CD4-positive, alpha-beta memory T cell (primary cell): ENCODE measurements around the gene POLN. TPM values are rescaled to one million over a fixed set of nuclear protein-coding genes. Genes with fewer than 3 reads are reported as not detected.
"Not testable (repeated sequence)": the region's sequence is repeated elsewhere in the genome, so short reads cannot be mapped to it uniquely, and the experiment has no call there.

ENCODE experiments used
- CTCF ChIA-PET: fragments of 350-600 bp; sonication (Branson Sonifier 250); formaldehyde crosslinking; loops from one replicate; lab custom pipeline; 2021; ENCODE audit warnings: inconsistent platforms; ENCODE audit not compliant: partially characterized antibody; lab: Charles Lee
- POLR2A ChIA-PET: fragments of 350-600 bp; sonication (Branson Sonifier 250); formaldehyde crosslinking; loops from one replicate; lab custom pipeline; 2021; ENCODE audit not compliant: partially characterized antibody; lab: Charles Lee
- DNase-seq, 5 donors: peaks; one replicate each; pipeline versions ENCODE4 v3.0.0 to v3.0.0-alpha.2; 2020 to 2022; ENCODE audit warnings: mixed read lengths in 1 of 5
- H3K27ac ChIP-seq: one replicate; pipeline ENCODE4 v1.7.0; 2013; ENCODE audit warnings: low read depth, low read length
- H3K27me3 ChIP-seq: 2 replicates; pipeline ENCODE4 v1.7.0; 2013; ENCODE audit warnings: mild to moderate bottlenecking, low read length, moderate library complexity; ENCODE audit not compliant: insufficient read depth
- H3K36me3 ChIP-seq: 2 replicates; pipeline ENCODE4 v1.7.0; 2013; ENCODE audit warnings: mild to moderate bottlenecking, low read length, moderate library complexity; ENCODE audit not compliant: insufficient read depth
- H3K4me1 ChIP-seq: 2 replicates; pipeline ENCODE4 v1.7.0; 2013; ENCODE audit warnings: mild to moderate bottlenecking, low read length, moderate library complexity; ENCODE audit not compliant: insufficient read depth
- H3K4me3 ChIP-seq, 2 donors: one replicate each; pipeline ENCODE4 v1.7.0; 2013; ENCODE audit warnings: low read length in 2 of 2, mild to moderate bottlenecking in 1 of 2
- H3K9me3 ChIP-seq, 2 donors: one replicate each; pipeline ENCODE4 v1.7.0; 2013; ENCODE audit warnings: low read length in 2 of 2, control low read depth in 1 of 2; ENCODE audit not compliant: control insufficient read depth in 1 of 2
- H3K27ac Mint-ChIP-seq, 7 donors: one replicate each; pipeline ENCODE4 v1.8.0; 2020 to 2021; ENCODE audit warnings: mixed read lengths in 7 of 7, mild to moderate bottlenecking in 6 of 7, inconsistent platforms in 3 of 7, moderate library complexity in 3 of 7
- H3K27me3 Mint-ChIP-seq, 2 donors: one replicate each; pipeline ENCODE4 v1.8.0; 2020 to 2021; ENCODE audit warnings: mixed read lengths in 2 of 2
- H3K36me3 Mint-ChIP-seq, 2 donors: one replicate each; pipeline ENCODE4 v1.8.0; 2020 to 2021; ENCODE audit warnings: mixed read lengths in 2 of 2, inconsistent platforms in 1 of 2, mild to moderate bottlenecking in 1 of 2
- H3K4me1 Mint-ChIP-seq, 4 donors: one replicate each; pipeline ENCODE4 v1.8.0; 2020 to 2021; ENCODE audit warnings: mixed read lengths in 4 of 4, mild to moderate bottlenecking in 1 of 4
- H3K4me3 Mint-ChIP-seq, 8 donors: one replicate each; pipeline ENCODE4 v1.8.0; 2020 to 2021; ENCODE audit warnings: mixed read lengths in 8 of 8, mild to moderate bottlenecking in 7 of 8, moderate library complexity in 6 of 8, inconsistent platforms in 3 of 8
- H3K9me3 Mint-ChIP-seq, 8 donors: one replicate each; pipeline ENCODE4 v1.8.0; 2020 to 2021; ENCODE audit warnings: mixed read lengths in 8 of 8, mild to moderate bottlenecking in 5 of 8, inconsistent platforms in 3 of 8, moderate library complexity in 1 of 8
- intact Hi-C: fragments of 100-400 bp; cut with micrococcal nuclease; formaldehyde crosslinking; loops from one replicate; pipeline ENCODE4 v1.15.1; 2023
- polyA plus RNA-seq, 2 donors: library from polyadenylated mRNA; unstranded; fragments of 300-500 nt; fragmentation: Illumina TruSeq; gene quantifications; one replicate each; pipeline ENCODE4 v1.2.3, GENCODE V29; 2021
- total RNA-seq, 2 experiments: library from RNA; stranded (reverse); gene quantifications; one replicate each; pipeline ENCODE4 v1.2.3, GENCODE V29; 2021

Gene POLN
- total and polyA plus RNA-seq, 4 experiments from 2014 or later = 0.24 to 4.4 (median 2.8) TPM

- Histone ChIP-seq H3K9me3 (no peaks in the 10 kb centered on the region), H3K27me3 (no peaks in the 10 kb centered on the region), H3K4me1 (peaks cover 2% of the 10 kb centered on the region), H3K27ac (no peak overlapping the region), H3K36me3 (no peaks in the 10 kb centered on the region), H3K4me3 (no peak overlapping the region)
- intact Hi-C loops = no loop called here
- CTCF ChIA-PET = interaction anchor here (1.1 kb wide), 1 partner anchor 138 kb away, joined by 4 read pairs; no protein-coding TSS in a partner anchor
- H3K4me3 Mint-ChIP-seq = no peak overlapping the region
- H3K4me1 Mint-ChIP-seq = peaks cover 4 to 8% (median 7%) of the 10 kb centered on the region in 4 donors
- no peak overlapping the region for H3K27ac Mint-ChIP-seq
- DNase-seq = no peak
- POLR2A ChIA-PET = interaction anchor here (0.8 kb wide), 1 partner anchor 14 kb away, joined by 3 read pairs; the partner anchor contains the start of gene MXD4
- H3K27me3 Mint-ChIP-seq = no peaks in the 10 kb centered on the region
- H3K9me3 Mint-ChIP-seq = no peaks in the 10 kb centered on the region
- H3K36me3 Mint-ChIP-seq = peaks cover 6 to 7% of the 10 kb centered on the region in 2 donors
Measured at GRCh38 chr4:2275546-2276251, 33.8 kb upstream of the POLN start.

- H3K27me3 ChIP-seq, H3K9me3 Mint-ChIP-seq, H3K9me3 ChIP-seq, intact Hi-C loops, H3K27ac Mint-ChIP-seq, H3K4me3 Mint-ChIP-seq, H3K27me3 Mint-ChIP-seq, H3K27ac ChIP-seq, H3K4me1 ChIP-seq, H3K36me3 Mint-ChIP-seq, DNase-seq, CTCF ChIA-PET, H3K4me1 Mint-ChIP-seq, H3K36me3 ChIP-seq, H3K4me3 ChIP-seq, POLR2A ChIA-PET: not testable (repeated sequence)
Measured at GRCh38 chr4:2275044-2275397, 33.1 kb upstream of the POLN start.

- no peaks in the 10 kb centered on the region for H3K9me3 Mint-ChIP-seq
- H3K27me3 ChIP-seq = no peaks in the 10 kb centered on the region
- H3K4me3 ChIP-seq = no peak overlapping the region
- intact Hi-C loops = no loop called here
- peaks cover 10% of the 10 kb centered on the region in 2 donors for H3K36me3 Mint-ChIP-seq
- ChIA-PET CTCF (no interaction called here), POLR2A (no interaction called here)
- no peaks in the 10 kb centered on the region for H3K9me3 ChIP-seq
- peaks cover under 1 to 4% (median 3%) of the 10 kb centered on the region in 4 donors for H3K4me1 Mint-ChIP-seq
- no peak overlapping the region for H3K27ac ChIP-seq
- peak overlapping the region in 2 of 7 donors; percentile 8 to 47 for H3K27ac Mint-ChIP-seq
- DNase-seq = no peak
- H3K4me1 ChIP-seq = no peaks in the 10 kb centered on the region
- H3K4me3 Mint-ChIP-seq = no peak overlapping the region
- H3K27me3 Mint-ChIP-seq = no peaks in the 10 kb centered on the region
- no peaks in the 10 kb centered on the region for H3K36me3 ChIP-seq
Measured at GRCh38 chr4:2274320-2275043, 32.6 kb upstream of the POLN start.

- DNase-seq = no peak
- Histone ChIP-seq H3K27me3 (no peaks in the 10 kb centered on the region), H3K9me3 (no peaks in the 10 kb centered on the region), H3K27ac (no peak overlapping the region), H3K4me1 (no peaks in the 10 kb centered on the region), H3K36me3 (no peaks in the 10 kb centered on the region), H3K4me3 (no peak overlapping the region)
- Mint-ChIP-seq H3K4me1 (peaks cover 0 to 4% (median 3%) of the 10 kb centered on the region in 4 donors), H3K36me3 (peaks cover 10 to 11% of the 10 kb centered on the region in 2 donors), H3K27ac (no peak overlapping the region), H3K9me3 (no peaks in the 10 kb centered on the region), H3K4me3 (no peak overlapping the region), H3K27me3 (no peaks in the 10 kb centered on the region)
- CTCF ChIA-PET = no interaction called here
- intact Hi-C loops = no loop called here
- POLR2A ChIA-PET = interaction anchor here (1.2 kb wide), 1 partner anchor 11 kb away, joined by 4 read pairs; the partner anchor contains the start of gene MXD4
Measured at GRCh38 chr4:2273657-2274319, 31.9 kb upstream of the POLN start.

DNA sequence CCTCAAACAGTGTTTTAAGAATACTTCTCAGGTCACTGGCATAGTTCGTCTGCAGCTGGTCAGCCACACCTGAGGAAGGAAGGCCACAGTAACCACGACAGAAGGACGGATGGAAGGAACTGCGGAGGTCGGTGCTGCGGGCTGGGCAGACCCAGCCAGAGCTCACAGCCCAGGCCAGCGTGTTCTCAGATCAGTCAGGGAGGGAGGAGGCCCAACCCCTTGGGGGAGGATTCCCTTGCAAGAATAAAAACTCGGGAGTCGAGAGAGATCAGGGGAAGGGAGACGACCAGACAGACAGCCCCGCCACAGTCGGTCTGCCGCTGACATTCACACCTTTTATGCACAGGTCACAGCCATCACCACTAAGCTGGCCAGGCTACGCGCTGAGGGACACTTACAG is 31.3 kb upstream of the POLN start:
- no peaks in the 10 kb centered on the region for H3K4me1 ChIP-seq
- Mint-ChIP-seq H3K4me3 (no peak overlapping the region), H3K27ac (no peak overlapping the region), H3K27me3 (no peaks in the 10 kb centered on the region), H3K9me3 (no peaks in the 10 kb centered on the region), H3K36me3 (peaks cover 10 to 11% of the 10 kb centered on the region in 2 donors), H3K4me1 (peaks cover 0 to 4% (median 3%) of the 10 kb centered on the region in 4 donors)
- CTCF ChIA-PET = no interaction called here
- POLR2A ChIA-PET = interaction anchor here (1.2 kb wide), 1 partner anchor 11 kb away, joined by 4 read pairs; the partner anchor contains the start of gene MXD4
- no peaks in the 10 kb centered on the region for H3K36me3 ChIP-seq
- no peak for DNase-seq
- no peaks in the 10 kb centered on the region for H3K27me3 ChIP-seq
- H3K27ac ChIP-seq = no peak overlapping the region
- no peak overlapping the region for H3K4me3 ChIP-seq
- intact Hi-C loops = no loop called here
- H3K9me3 ChIP-seq = no peaks in the 10 kb centered on the region

GRCh38 chr4:2272828-2273120 is 30.9 kb upstream of the POLN start:
- POLR2A ChIA-PET = interaction anchor here (1.2 kb wide), 1 partner anchor 10 kb away, joined by 4 read pairs; the partner anchor contains the start of gene MXD4
- H3K27me3 ChIP-seq = no peaks in the 10 kb centered on the region
- no peaks in the 10 kb centered on the region for H3K9me3 ChIP-seq
- intact Hi-C loops = no loop called here
- H3K27ac ChIP-seq = no peak overlapping the region
- CTCF ChIA-PET = no interaction called here
- no peaks in the 10 kb centered on the region for H3K4me1 ChIP-seq
- Mint-ChIP-seq H3K27me3 (no peaks in the 10 kb centered on the region), H3K4me1 (peaks cover 0 to 4% (median 3%) of the 10 kb centered on the region in 4 donors), H3K9me3 (no peaks in the 10 kb centered on the region), H3K27ac (no peak overlapping the region), H3K36me3 (peaks cover 10 to 11% of the 10 kb centered on the region in 2 donors), H3K4me3 (no peak overlapping the region)
- no peaks in the 10 kb centered on the region for H3K36me3 ChIP-seq
- no peak overlapping the region for H3K4me3 ChIP-seq
- no peak for DNase-seq
